Pancreas (tissue), 10 donors: ENCODE results near the gene TMEM60. TPM values are rescaled to one million over a fixed set of nuclear protein-coding genes. Genes with fewer than 3 reads are reported as not detected.
A peak's percentile ranks its signal among the peaks of the same experiment; 100 is the strongest.

ENCODE experiments used
- ATAC-seq, 4 donors: fragments of 200-7000 bp; cut with Tn5 transposase; one replicate each; pipeline versions ENCODE4 v1.8.0 to v1.9.1; 2020; ENCODE audit warnings: mild to moderate bottlenecking in 4 of 4, moderate library complexity in 4 of 4
- DNase-seq, 6 donors: peaks; one replicate each; pipeline ENCODE4 v3.0.0-alpha.2; 2020
- FAIRE-seq: peaks from 2 replicates; lab custom pipeline; 2012; peaks lifted over from hg19 to GRCh38; lab: Jason Lieb, UNC
- H3K27ac ChIP-seq, 4 donors: fragments of 200-600 bp; sonication (generic); 1 replicate in 3 of 4; 2 replicates in 1 of 4; pipeline versions ENCODE4 v1.5.0 to v1.8.0; 2020
- H3K27me3 ChIP-seq, 4 donors: fragments of 200-600 bp; one replicate each; pipeline ENCODE4 v1.8.0; 2021
- H3K36me3 ChIP-seq, 3 donors: fragments of 200-600 bp; sonication (generic) in 1 of 3; one replicate each; pipeline versions ENCODE4 v1.5.0 to v1.8.0; 2020 to 2021
- H3K4me1 ChIP-seq, 3 donors: fragments of 200-600 bp; one replicate each; pipeline ENCODE4 v1.8.0; 2021
- H3K4me3 ChIP-seq, 4 donors: fragments of 200-600 bp; sonication (generic) in 2 of 4; one replicate each; pipeline versions ENCODE4 v1.5.0 to v1.8.0; 2020 to 2021
- H3K9me3 ChIP-seq, 4 donors: fragments of 200-600 bp; one replicate each; pipeline ENCODE4 v1.8.0; 2021
- WGBS, 2 donors: extraction: QIAGEN DNeasy Blood & Tissue Kit; methylation state at CpG; one replicate each; pipeline ENCODE4 v1.1.7; 2013; 5-methylcytosine and 5-hydroxymethylcytosine counted together
- intact Hi-C, 3 donors: fragments of 100-400 bp; cut with DNase I; formaldehyde crosslinking; loops; one replicate each; pipeline versions ENCODE4 v1.11.1 to v1.14.2; 2022
- polyA plus RNA-seq, 2 donors: library from polyadenylated mRNA; stranded (reverse); fragments of 200-250 nt; gene quantifications; one replicate each; pipeline ENCODE4 v1.2.3, GENCODE V29; 2013
- total RNA-seq, 6 donors: library from RNA; stranded (reverse); fragmentation: NEBNext Ultra II Directional in 4 of 6; extraction: Animal tissue kit (Norgen Biotek cat#: 25700) in 4 of 6; gene quantifications; one replicate each; pipeline versions ENCODE4 v1.2.1 to v1.2.4, GENCODE V29; 2021 to 2023
- TF ChIP-seq, protein P1 (sequence below), 4 donors: fragments of 200-600 bp; sonication (generic) in 3 of 4; IDR thresholded peaks; one replicate each; pipeline versions ENCODE4 v1.5.0 to v1.8.0; 2021; ENCODE audit warnings: antibody characterized with exemption in 4 of 4
- donor health status: healthy with polysubstance abuse.
- donor health status: DM: no; HTN: no; CAD: no; lungs with moderate emphysema.
- donor health status: DM: no; HTN: no; CAD: no.
- donor health status: control.
- donor health status: control.
- donor health status: Bipolar disorder and iron deficiency.
- donor health status: DM: yes; HTN: yes; CAD: no.
- donor health status: DM: no; HTN: no; CAD: no.
- donor health status: DM: no; HTN: no; CAD: no.
- donor health status: DM: yes; HTN: yes; CAD: no.

The TMEM60 gene
- total and polyA plus RNA-seq, 8 donors: 6.2 to 22.0 (median 8.2) TPM

DNA sequence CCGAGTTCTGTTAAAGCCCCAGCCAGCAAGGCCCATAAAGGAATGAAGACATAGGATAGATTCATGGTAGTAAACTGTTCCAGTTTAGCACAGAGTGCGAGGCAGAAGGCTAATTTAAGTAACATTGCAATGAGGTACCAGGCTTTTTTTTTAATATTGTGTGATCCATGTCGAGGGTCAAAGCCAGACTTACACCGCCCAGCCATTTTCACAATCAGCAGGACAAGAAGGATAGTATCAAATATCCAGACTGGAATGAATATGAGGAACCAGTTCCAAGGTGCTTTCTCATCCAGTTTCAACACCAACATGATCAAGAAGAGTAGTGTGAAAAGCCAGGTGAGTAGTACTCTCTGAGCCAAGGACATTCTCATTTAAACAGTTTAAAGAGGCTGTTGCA, 4.2 kb downstream of the TMEM60 start:
- H3K27me3 ChIP-seq: no peaks in the 10 kb centered on the region
- WGBS, 2 donors: 89 to 90% methylated on average over 4 of the region's 4 CpGs
- DNase-seq (no peak), FAIRE-seq (no peak), ATAC-seq (no peak)
- H3K27ac ChIP-seq: no peak overlapping the region
- H3K4me1 ChIP-seq: peaks cover 3 to 26% (median 20%) of the 10 kb centered on the region in 3 donors
- H3K4me3 ChIP-seq: no peak overlapping the region
- intact Hi-C loops: no loop called here
- H3K9me3 ChIP-seq: no peaks in the 10 kb centered on the region
- no peaks in the 10 kb centered on the region for H3K36me3 ChIP-seq
- TF ChIP-seq, protein P1, sequence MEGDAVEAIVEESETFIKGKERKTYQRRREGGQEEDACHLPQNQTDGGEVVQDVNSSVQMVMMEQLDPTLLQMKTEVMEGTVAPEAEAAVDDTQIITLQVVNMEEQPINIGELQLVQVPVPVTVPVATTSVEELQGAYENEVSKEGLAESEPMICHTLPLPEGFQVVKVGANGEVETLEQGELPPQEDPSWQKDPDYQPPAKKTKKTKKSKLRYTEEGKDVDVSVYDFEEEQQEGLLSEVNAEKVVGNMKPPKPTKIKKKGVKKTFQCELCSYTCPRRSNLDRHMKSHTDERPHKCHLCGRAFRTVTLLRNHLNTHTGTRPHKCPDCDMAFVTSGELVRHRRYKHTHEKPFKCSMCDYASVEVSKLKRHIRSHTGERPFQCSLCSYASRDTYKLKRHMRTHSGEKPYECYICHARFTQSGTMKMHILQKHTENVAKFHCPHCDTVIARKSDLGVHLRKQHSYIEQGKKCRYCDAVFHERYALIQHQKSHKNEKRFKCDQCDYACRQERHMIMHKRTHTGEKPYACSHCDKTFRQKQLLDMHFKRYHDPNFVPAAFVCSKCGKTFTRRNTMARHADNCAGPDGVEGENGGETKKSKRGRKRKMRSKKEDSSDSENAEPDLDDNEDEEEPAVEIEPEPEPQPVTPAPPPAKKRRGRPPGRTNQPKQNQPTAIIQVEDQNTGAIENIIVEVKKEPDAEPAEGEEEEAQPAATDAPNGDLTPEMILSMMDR (IDR thresholded peaks at IDR 0.05): no peak

- FAIRE-seq (no peak), ATAC-seq (peak in 1 of 4 donors; percentile 17), DNase-seq (no peak)
- WGBS, 2 donors: 72 to 81% methylated on average over 2 of the region's 2 CpGs
- TF ChIP-seq, protein P1 (IDR thresholded peaks at IDR 0.05): no peak
- Histone ChIP-seq H3K27ac (peak overlapping the region in 2 of 4 donors; percentile 22 to 62), H3K36me3 (no peaks in the 10 kb centered on the region), H3K9me3 (no peaks in the 10 kb centered on the region), H3K4me3 (no peak overlapping the region), H3K4me1 (peaks cover 3 to 23% (median 20%) of the 10 kb centered on the region in 3 donors), H3K27me3 (no peaks in the 10 kb centered on the region)
- intact Hi-C loops: no loop called here
Observed at GRCh38 chr7:77791956-77792355, 6.3 kb downstream of the TMEM60 start.

GRCh38 chr7:77791336-77791735, 6.9 kb downstream of the TMEM60 start:
- Histone ChIP-seq H3K27me3 (no peaks in the 10 kb centered on the region), H3K27ac (peak overlapping the region in 2 of 4 donors; percentile 22 to 62), H3K4me1 (peaks cover 3 to 17% (median 14%) of the 10 kb centered on the region in 3 donors), H3K9me3 (no peaks in the 10 kb centered on the region), H3K4me3 (no peak overlapping the region), H3K36me3 (no peaks in the 10 kb centered on the region)
- DNase-seq (no peak), ATAC-seq (peak; percentile 18 to 64 (median 39)), FAIRE-seq (no peak)
- intact Hi-C loops: no loop called here
- WGBS, 2 donors: 21 to 24% methylated on average over 6 of the region's 6 CpGs
- TF ChIP-seq, protein P1 (IDR thresholded peaks at IDR 0.05): no peak

DNA sequence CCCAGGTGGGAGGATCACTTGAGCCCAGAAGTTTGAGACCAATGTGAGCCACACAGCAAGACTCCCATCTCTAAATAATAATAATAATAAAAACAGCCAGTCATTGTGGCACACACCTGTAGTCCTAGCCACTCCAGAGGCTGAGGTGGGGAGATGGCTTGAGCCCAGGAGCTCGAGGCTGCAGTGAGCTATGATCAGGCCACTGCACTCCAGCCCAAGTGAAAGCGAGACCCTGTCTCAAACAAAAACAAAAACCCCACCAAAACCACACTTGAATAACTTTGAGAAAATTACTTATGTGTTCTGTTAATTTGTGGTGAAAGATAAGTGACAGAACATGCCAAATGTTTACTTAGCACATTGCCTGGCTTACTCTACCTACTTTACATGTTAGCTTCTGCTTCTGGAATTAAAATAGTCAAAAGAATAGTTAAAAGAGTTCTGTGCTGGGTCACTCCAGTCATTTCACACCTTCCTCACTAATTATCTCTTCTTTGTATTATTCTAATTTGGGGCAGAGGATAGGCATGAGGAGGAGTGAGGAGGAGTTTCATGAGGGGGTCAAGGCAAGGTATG, 9.8 kb downstream of the TMEM60 start:
- no peak overlapping the region for H3K27ac ChIP-seq
- TF ChIP-seq, protein P1 (IDR thresholded peaks at IDR 0.05): no peak
- no peak for ATAC-seq
- H3K4me1 ChIP-seq: peaks cover 3 to 14% (median 14%) of the 10 kb centered on the region in 3 donors
- H3K9me3 ChIP-seq: no peaks in the 10 kb centered on the region
- no peak for DNase-seq
- 97 to 98% methylated on average over 2 of the region's 2 CpGs for WGBS, 2 donors
- intact Hi-C loops: no loop called here
- no peak overlapping the region for H3K4me3 ChIP-seq
- H3K27me3 ChIP-seq: no peaks in the 10 kb centered on the region
- peaks cover 0 to 2% (median 0%) of the 10 kb centered on the region in 3 donors for H3K36me3 ChIP-seq
- no peak for FAIRE-seq

DNA sequence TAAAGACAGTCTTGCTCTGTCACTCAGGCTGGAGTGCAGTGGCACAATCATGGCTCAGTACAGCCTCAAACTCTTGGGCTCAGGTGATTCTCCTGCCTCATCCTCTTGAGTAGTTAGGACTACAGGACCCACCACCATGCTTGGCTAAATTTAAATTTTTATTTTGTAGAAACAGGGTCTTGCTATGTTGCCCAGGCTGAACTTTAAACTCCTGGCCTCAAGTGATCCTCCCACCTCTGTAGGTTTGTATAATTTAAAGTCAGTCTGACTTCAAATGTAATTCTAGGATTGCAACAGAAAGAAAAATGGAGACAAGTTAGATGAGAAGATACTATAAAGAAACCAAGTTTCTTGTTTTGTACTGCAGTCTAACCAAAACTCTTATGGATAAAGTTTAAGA, 11.5 kb downstream of the TMEM60 start:
- intact Hi-C loops: no loop called here
- no peak for ATAC-seq
- no peaks in the 10 kb centered on the region for H3K27me3 ChIP-seq
- H3K27ac ChIP-seq: no peak overlapping the region
- H3K4me1 ChIP-seq: peaks cover 10 to 23% (median 18%) of the 10 kb centered on the region in 3 donors
- TF ChIP-seq, protein P1 (IDR thresholded peaks at IDR 0.05): no peak
- no peak overlapping the region for H3K4me3 ChIP-seq
- no peak for DNase-seq
- no peaks in the 10 kb centered on the region for H3K9me3 ChIP-seq
- peaks cover 0 to 2% (median 0%) of the 10 kb centered on the region in 3 donors for H3K36me3 ChIP-seq
- no peak for FAIRE-seq
